Keratinocyte (primary cell): ENCODE results near the gene DCUN1D1.

Source experiments
- CTCF ChIP-seq, 3 experiments: IDR thresholded peaks in 1 of 3; conservative IDR thresholded peaks in 1 of 3; optimal IDR thresholded peaks in 1 of 3; 2 replicates in 2 of 3; 3 replicates in 1 of 3; pipeline versions ENCODE3 to v1.5.1; 2011; ENCODE audit warnings: low read length in 3 of 3, mild to moderate bottlenecking in 3 of 3, moderate library complexity in 2 of 3, control low read depth in 1 of 3, inconsistent platforms in 1 of 3; ENCODE audit not compliant: insufficient read depth in 2 of 3; ENCODE audit errors: extremely low read depth in 1 of 3
- EZH2 ChIP-seq: IDR thresholded peaks from one replicate; pipeline ENCODE4 v1.6.1; 2012; ENCODE audit warnings: inconsistent platforms, mild to moderate bottlenecking, low read length, moderate library complexity

DNA sequence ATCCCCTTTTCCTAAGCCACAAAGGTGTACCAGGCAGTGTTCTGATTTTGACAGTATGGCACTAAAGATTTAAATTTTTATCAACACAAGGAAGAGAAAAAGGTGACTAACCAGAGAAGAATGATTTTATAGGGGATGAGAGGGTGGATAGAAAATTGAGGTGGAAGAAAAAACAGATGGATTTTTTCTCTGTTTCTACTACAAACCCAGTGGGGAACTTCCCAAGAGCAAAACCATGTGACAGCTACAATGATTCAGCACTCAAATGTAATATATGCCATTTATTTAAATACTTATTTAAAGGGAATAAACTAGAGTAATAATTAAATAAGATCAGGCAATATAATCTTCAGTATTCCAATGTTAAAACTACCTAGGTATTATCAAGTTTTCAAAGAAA is 11.1 kb downstream of the DCUN1D1 start:
- TF ChIP-seq CTCF (optimal IDR thresholded peaks at IDR 0.05 in 1 of 3, IDR thresholded peaks at IDR 0.05 in 1 of 3, conservative IDR thresholded peaks at IDR 0.05 in 1 of 3; ENCODE audit: extremely low read depth in 1 of 3, insufficient read depth in 2 of 3, low read length in 3 of 3) = no peak
- no peak for TF ChIP-seq EZH2
